Measurements from ENCODE around the gene PRIM1. TPM values are rescaled to one million over a fixed set of nuclear protein-coding genes. Genes with fewer than 3 reads are reported as not detected.

The PRIM1 gene
- total and polyA plus RNA-seq, 2 of the 13 experiments (the other 11 are each of a cell fraction or from before 2014, with no cell fraction given): 30.0 to 47.3 TPM

GRCh38 chr12:56688129-56688845, 63.8 kb downstream of the PRIM1 start, which contains the start of gene PTGES3 (continued):
- TF ChIP-seq, protein P1, sequence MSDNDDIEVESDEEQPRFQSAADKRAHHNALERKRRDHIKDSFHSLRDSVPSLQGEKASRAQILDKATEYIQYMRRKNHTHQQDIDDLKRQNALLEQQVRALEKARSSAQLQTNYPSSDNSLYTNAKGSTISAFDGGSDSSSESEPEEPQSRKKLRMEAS (IDR thresholded peaks at IDR 0.05): peak; percentile 96
- TF ChIP-seq JUND (CRISPR knock-in tag; IDR thresholded peaks at IDR 0.05) (peak; percentile 25; the same call in 1 of the 2 replicates), MXD4 (CRISPR knock-in tag; IDR thresholded peaks at IDR 0.05) (peak; percentile 84), ZNF616 (CRISPR knock-in tag; IDR thresholded peaks at IDR 0.05; ENCODE audit: low read depth) (peak; percentile 79), AHDC1 (CRISPR knock-in tag; IDR thresholded peaks at IDR 0.05; ENCODE audit: borderline replicate concordance) (0 out of 2 replicates have a peak, but pooled peaks have one; percentile 63), ZSCAN5A (CRISPR knock-in tag; IDR thresholded peaks at IDR 0.05; ENCODE audit: borderline replicate concordance) (peak; percentile 82), NFRKB (IDR thresholded peaks at IDR 0.05) (no peak), ONECUT2 (CRISPR knock-in tag; IDR thresholded peaks at IDR 0.05) (peak; percentile 56), STAT6 (CRISPR knock-in tag; IDR thresholded peaks at IDR 0.05; ENCODE audit: borderline replicate concordance) (no peak), ZHX2 (IDR thresholded peaks at IDR 0.05; ENCODE audit: low read depth) (peak; percentile 64), ZHX2 (CRISPR knock-in tag; IDR thresholded peaks at IDR 0.05; ENCODE audit: borderline replicate concordance) (peak; percentile 69), ZNF607 (CRISPR knock-in tag; IDR thresholded peaks at IDR 0.05; ENCODE audit: borderline replicate concordance) (peak; percentile 99)
